Activated B cell treated with CpG ODN at 0.5 μM for 24 hours (primary cell): Measurements from ENCODE around the gene UST. TPM values are rescaled to one million over a fixed set of nuclear protein-coding genes. Genes with fewer than 3 reads are reported as not detected.

Experiments
- ATAC-seq: fragments of 200-7000 bp; cut with Tn5 transposase; one replicate; pipeline ENCODE4 v1.10.0; 2021; ENCODE audit warnings: low read depth, mild to moderate bottlenecking, moderate library complexity
- CTCF ChIA-PET: fragments of 350-600 bp; sonication (Branson Sonifier 250); formaldehyde crosslinking; loops from one replicate; lab custom pipeline; 2021; ENCODE audit warnings: antibody characterized with exemption; lab: Charles Lee
- POLR2A ChIA-PET: fragments of 350-600 bp; sonication (Branson Sonifier 250); formaldehyde crosslinking; loops from one replicate; lab custom pipeline; 2021; ENCODE audit warnings: antibody characterized with exemption; lab: Charles Lee
- DNase-seq: peaks from one replicate; pipeline ENCODE4 v3.0.0; 2022
- H3K27ac Mint-ChIP-seq: one replicate; pipeline ENCODE4 v1.8.0; 2020; ENCODE audit warnings: mixed read lengths
- H3K27me3 Mint-ChIP-seq: one replicate; pipeline ENCODE4 v1.8.0; 2021; ENCODE audit warnings: mixed read lengths
- H3K36me3 Mint-ChIP-seq: one replicate; pipeline ENCODE4 v1.8.0; 2021; ENCODE audit warnings: low read depth, mixed read lengths
- H3K4me1 Mint-ChIP-seq: one replicate; pipeline ENCODE4 v1.8.0; 2021; ENCODE audit warnings: mixed read lengths
- H3K4me3 Mint-ChIP-seq: one replicate; pipeline ENCODE4 v1.8.0; 2020; ENCODE audit warnings: mild to moderate bottlenecking, mixed read lengths
- H3K9me3 Mint-ChIP-seq: one replicate; pipeline ENCODE4 v1.8.0; 2020; ENCODE audit warnings: mixed read lengths
- intact Hi-C: fragments of 100-400 bp; cut with micrococcal nuclease; formaldehyde crosslinking; loops from one replicate; pipeline ENCODE4 v1.15.1; 2024
- total RNA-seq: library from RNA; stranded (reverse); gene quantifications from 2 replicates; pipeline ENCODE4 v1.2.3, GENCODE V29; 2022
- TF ChIP-seq, protein P1 (sequence below): fragments of 200-600 bp; IDR thresholded peaks from one replicate; pipeline ENCODE4 v1.8.0; 2022; ENCODE audit warnings: antibody characterized with exemption, mild to moderate bottlenecking

UST gene
- total RNA-seq, 1 donor from 2014 or later = 18.1 TPM

DNA sequence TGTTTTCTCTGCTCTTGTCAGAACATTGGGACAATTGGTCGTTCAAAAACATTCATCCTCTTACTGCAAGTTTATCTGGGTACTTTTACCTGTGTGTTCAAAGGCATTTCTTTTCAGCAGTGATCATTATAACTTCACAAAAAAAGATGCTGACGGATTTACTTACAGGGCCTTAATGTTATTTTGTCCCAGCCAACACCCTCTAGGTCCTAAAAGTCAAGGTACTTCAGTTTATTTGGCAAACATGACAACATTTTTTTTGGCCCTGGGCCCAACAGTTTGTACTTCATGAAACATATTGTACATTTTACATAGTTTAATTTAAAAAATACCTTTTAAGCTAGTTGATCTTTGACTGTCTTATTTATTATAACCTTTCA is 329.5 kb downstream of the UST start:
- no peak overlapping the region for H3K4me3 Mint-ChIP-seq
- no peak overlapping the region for H3K27ac Mint-ChIP-seq
- CTCF ChIA-PET = interaction anchor here (0.6 to 3.4 kb wide), 5 partner anchors 35 to 498 kb away, joined by 3 to 19 read pairs (median 3); no protein-coding TSS in a partner anchor

DNA sequence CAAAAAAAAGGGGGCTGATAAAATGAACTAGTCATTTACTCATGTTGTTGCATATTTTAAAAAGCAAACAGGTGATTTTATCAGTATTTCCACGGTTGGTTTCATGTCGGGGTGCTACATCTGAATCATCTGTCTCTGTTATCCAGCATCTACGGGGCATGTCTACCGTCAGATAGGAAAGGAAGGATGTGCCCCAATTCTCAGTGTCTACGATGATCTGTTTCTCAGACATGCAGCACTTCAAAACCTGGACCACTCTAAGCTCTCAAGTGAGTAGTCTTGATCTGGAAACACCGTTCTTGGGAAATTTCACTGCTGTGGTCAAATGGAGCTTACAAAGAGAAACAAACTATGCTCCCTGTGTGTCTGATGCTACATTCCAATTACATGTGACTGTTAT is 330.4 kb downstream of the UST start:
- intact Hi-C loops = no loop called here
- Mint-ChIP-seq H3K27me3 (no peaks in the 10 kb centered on the region), H3K36me3 (peaks cover 37% of the 10 kb centered on the region), H3K4me3 (no peak overlapping the region), H3K9me3 (no peaks in the 10 kb centered on the region), H3K4me1 (peaks cover 16% of the 10 kb centered on the region), H3K27ac (no peak overlapping the region)
- TF ChIP-seq, protein P1, sequence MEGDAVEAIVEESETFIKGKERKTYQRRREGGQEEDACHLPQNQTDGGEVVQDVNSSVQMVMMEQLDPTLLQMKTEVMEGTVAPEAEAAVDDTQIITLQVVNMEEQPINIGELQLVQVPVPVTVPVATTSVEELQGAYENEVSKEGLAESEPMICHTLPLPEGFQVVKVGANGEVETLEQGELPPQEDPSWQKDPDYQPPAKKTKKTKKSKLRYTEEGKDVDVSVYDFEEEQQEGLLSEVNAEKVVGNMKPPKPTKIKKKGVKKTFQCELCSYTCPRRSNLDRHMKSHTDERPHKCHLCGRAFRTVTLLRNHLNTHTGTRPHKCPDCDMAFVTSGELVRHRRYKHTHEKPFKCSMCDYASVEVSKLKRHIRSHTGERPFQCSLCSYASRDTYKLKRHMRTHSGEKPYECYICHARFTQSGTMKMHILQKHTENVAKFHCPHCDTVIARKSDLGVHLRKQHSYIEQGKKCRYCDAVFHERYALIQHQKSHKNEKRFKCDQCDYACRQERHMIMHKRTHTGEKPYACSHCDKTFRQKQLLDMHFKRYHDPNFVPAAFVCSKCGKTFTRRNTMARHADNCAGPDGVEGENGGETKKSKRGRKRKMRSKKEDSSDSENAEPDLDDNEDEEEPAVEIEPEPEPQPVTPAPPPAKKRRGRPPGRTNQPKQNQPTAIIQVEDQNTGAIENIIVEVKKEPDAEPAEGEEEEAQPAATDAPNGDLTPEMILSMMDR = no peak
- POLR2A ChIA-PET = interaction anchor here (0.7 kb wide), 1 partner anchor 8 kb away, joined by 3 read pairs; no protein-coding TSS in a partner anchor
- DNase-seq (no peak), ATAC-seq (no peak)
- CTCF ChIA-PET = interaction anchor here (3.4 kb wide), 1 partner anchor 355 kb away, joined by 19 read pairs; no protein-coding TSS in a partner anchor

More for the DNA sequence above, 329.5 kb downstream of the UST start:
- ATAC-seq = no peak
- no peaks in the 10 kb centered on the region for H3K9me3 Mint-ChIP-seq
- H3K4me1 Mint-ChIP-seq = peaks cover 11% of the 10 kb centered on the region
- H3K27me3 Mint-ChIP-seq = no peaks in the 10 kb centered on the region
- POLR2A ChIA-PET = no interaction called here
- peaks cover 37% of the 10 kb centered on the region for H3K36me3 Mint-ChIP-seq
- no peak for DNase-seq
- TF ChIP-seq, protein P1 = no peak
- intact Hi-C loops = no loop called here

DNA sequence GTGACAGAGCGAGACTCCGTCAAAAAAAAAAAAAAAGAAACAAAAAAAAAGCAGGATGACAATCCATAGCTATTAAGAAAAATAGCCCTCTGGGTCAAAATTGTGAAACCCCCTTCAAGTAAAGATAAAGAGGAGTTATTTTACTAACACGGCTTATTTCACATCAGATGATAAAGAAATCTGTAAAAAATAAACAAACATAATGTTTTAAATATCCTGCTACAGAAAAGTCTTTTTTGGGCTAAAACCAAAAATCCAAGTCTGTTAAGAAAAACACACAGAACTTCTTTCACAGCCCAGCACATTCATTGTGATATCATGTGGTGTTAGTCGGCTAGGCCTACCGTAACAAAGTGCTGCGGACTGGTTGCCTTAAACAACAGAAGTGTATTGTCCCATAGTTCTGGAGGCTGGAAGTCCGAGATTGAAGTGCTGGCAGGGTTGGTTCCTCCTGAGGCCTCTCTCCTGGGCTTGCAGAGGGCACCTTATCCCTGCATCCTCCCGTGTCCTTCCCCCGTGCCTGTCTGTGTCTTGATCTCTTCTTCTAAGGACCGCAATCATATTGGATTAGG is 331.5 kb downstream of the UST start:
- H3K4me1 Mint-ChIP-seq = peaks cover 19% of the 10 kb centered on the region
- no peak for DNase-seq
- no peaks in the 10 kb centered on the region for H3K27me3 Mint-ChIP-seq
- CTCF ChIA-PET = no interaction called here
- TF ChIP-seq, protein P1 = no peak
- H3K9me3 Mint-ChIP-seq = no peaks in the 10 kb centered on the region
- no peak overlapping the region for H3K27ac Mint-ChIP-seq
- no peak for ATAC-seq
- POLR2A ChIA-PET = interaction anchor here (0.7 kb wide), 1 partner anchor 24 kb away, joined by 4 read pairs; no protein-coding TSS in a partner anchor
- no peak overlapping the region for H3K4me3 Mint-ChIP-seq
- peaks cover 37% of the 10 kb centered on the region for H3K36me3 Mint-ChIP-seq
- intact Hi-C loops = no loop called here

DNA sequence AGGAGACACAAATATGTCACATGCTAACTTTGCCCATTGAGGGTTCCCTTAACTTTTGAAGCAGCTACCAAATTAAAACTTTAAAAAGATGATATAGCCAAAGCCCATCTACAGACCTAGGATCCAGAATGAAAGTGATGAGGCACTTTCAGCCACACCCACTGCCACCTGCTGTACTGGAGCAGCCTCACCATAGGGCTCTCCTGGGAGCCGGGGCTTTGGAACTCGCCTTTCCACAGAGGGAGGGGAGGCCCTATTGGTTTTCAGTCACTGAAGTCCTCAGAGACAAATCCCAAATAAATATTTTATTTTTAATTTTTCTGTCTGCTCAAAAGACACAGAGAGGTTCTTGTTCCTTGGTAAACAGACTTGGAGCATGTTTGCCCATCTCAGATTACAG is 332.6 kb downstream of the UST start:
- DNase-seq (no peak), ATAC-seq (no peak)
- Mint-ChIP-seq H3K9me3 (no peaks in the 10 kb centered on the region), H3K27ac (no peak overlapping the region), H3K4me1 (peaks cover 19% of the 10 kb centered on the region), H3K4me3 (no peak overlapping the region), H3K36me3 (peaks cover 31% of the 10 kb centered on the region), H3K27me3 (no peaks in the 10 kb centered on the region)
- ChIA-PET CTCF (interaction anchor here (1.3 to 1.9 kb wide), 2 partner anchors 47 to 353 kb away, joined by 3 to 19 read pairs; no protein-coding TSS in a partner anchor), POLR2A (no interaction called here)
- intact Hi-C loops = no loop called here
- TF ChIP-seq, protein P1 = no peak

DNA sequence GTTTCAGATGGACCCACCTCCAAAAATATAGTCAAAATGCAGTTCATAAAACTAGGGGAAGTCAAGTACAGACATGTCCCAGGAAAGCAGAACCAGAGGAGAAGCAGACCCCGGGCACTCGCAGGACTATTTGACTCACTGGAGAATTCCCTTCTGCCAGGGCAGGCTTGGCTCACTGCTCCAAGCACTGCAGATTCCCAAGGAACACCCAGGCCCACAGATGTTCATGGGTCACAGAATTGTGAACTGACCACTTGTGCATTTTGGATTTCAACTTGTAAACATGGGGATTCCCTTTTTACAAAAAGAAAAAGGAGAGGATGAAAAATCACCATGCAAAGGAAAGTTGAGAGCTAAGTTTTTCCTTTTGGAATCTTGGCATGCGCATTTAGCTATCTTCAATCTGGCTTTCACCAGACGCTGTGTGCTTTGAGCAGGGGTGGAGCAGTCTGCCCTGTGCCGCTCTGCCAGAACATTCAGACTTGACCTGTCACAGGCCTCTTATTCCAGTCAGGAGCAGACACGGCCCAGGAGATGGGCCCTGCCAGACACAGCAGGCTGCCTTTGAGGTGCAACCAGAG is 333.2 kb downstream of the UST start:
- ATAC-seq (no peak), DNase-seq (no peak)
- no peaks in the 10 kb centered on the region for H3K9me3 Mint-ChIP-seq
- no peaks in the 10 kb centered on the region for H3K27me3 Mint-ChIP-seq
- no peak overlapping the region for H3K4me3 Mint-ChIP-seq
- TF ChIP-seq, protein P1 = no peak
- no peak overlapping the region for H3K27ac Mint-ChIP-seq
- CTCF ChIA-PET = interaction anchor here (0.7 to 1.9 kb wide), 8 partner anchors 47 to 502 kb away, joined by 3 to 19 read pairs (median 3); no protein-coding TSS in a partner anchor
- H3K36me3 Mint-ChIP-seq = peaks cover 26% of the 10 kb centered on the region
- POLR2A ChIA-PET = interaction anchor here (0.6 to 1.0 kb wide), 2 partner anchors 22 to 405 kb away, joined by 3 read pairs; partner anchors contain the start of gene ZC3H12D
- H3K4me1 Mint-ChIP-seq = peaks cover 19% of the 10 kb centered on the region
- intact Hi-C loops = loop anchor here (5.0 kb wide), 2 partner anchors 47 to 237 kb away; partner anchors contain the start of gene TAB2
